Breast epithelium (tissue), 4 donors: ENCODE measurements around the gene SYCN. TPM values are rescaled to one million over a fixed set of nuclear protein-coding genes. Genes with fewer than 3 reads are reported as not detected.

ENCODE experiments used
- DNase-seq, 2 donors: peaks; one replicate each; pipeline ENCODE4 v3.0.0-alpha.2; 2019; ENCODE audit warnings: low spot score in 2 of 2
- H3K27ac ChIP-seq, 2 donors: fragments of 200-600 bp; sonication (generic) in 1 of 2; one replicate each; pipeline ENCODE4 v1.5.1; 2016 to 2019; ENCODE audit warnings: mild to moderate bottlenecking in 1 of 2
- H3K27me3 ChIP-seq, 2 donors: fragments of 200-600 bp; sonication (generic) in 1 of 2; one replicate each; pipeline versions ENCODE4 v1.5.1 to v1.6.0; 2017 to 2019; ENCODE audit warnings: control low read depth in 1 of 2, mild to moderate bottlenecking in 1 of 2
- H3K36me3 ChIP-seq: fragments of 200-600 bp; one replicate; pipeline ENCODE4 v1.5.1; 2019
- H3K4me1 ChIP-seq, 2 donors: fragments of 200-600 bp; sonication (generic); one replicate each; pipeline ENCODE4 v1.5.1; 2016 to 2019; ENCODE audit warnings: control low read depth in 1 of 2
- H3K4me3 ChIP-seq, 3 donors: fragments of 200-600 bp; sonication (generic); 1 replicate in 2 of 3; 2 replicates in 1 of 3; pipeline ENCODE4 v1.5.1; 2016 to 2019; ENCODE audit warnings: mild to moderate bottlenecking in 3 of 3, moderate library complexity in 2 of 3
- H3K9me3 ChIP-seq, 2 donors: fragments of 200-600 bp; sonication (generic) in 1 of 2; one replicate each; pipeline ENCODE4 v1.5.1; 2016 to 2019; ENCODE audit warnings: control low read depth in 1 of 2
- POLR2A ChIP-seq: fragments of 450-650 bp; IDR thresholded peaks from one replicate; pipeline ENCODE4 v1.6.1; 2016; ENCODE audit warnings: antibody characterized with exemption, mild to moderate bottlenecking, moderate library complexity
- POLR2AphosphoS5 ChIP-seq, 3 donors: sonication (generic); formaldehyde crosslinking; IDR thresholded peaks; one replicate each; pipeline ENCODE4 v1.6.1; 2017; ENCODE audit warnings: antibody characterized with exemption in 3 of 3
- intact Hi-C: fragments of 100-400 bp; cut with DNase I; formaldehyde crosslinking; loops from one replicate; pipeline ENCODE4 v1.15.1; 2023; ENCODE audit warnings: low total_unique reads
- total RNA-seq, 3 donors: library from RNA; depleted of rRNA; stranded (reverse); fragments of >200 nt; gene quantifications; one replicate each; pipeline ENCODE4 v1.1.0, GENCODE V29; 2016
- TF ChIP-seq, protein P1 (sequence below), 3 donors: fragments of 450-650 bp; IDR thresholded peaks; one replicate each; pipeline ENCODE4 v1.5.1; 2016 to 2017; ENCODE audit warnings: antibody characterized with exemption in 3 of 3, mild to moderate bottlenecking in 3 of 3, moderate library complexity in 3 of 3

Gene SYCN, protein sequence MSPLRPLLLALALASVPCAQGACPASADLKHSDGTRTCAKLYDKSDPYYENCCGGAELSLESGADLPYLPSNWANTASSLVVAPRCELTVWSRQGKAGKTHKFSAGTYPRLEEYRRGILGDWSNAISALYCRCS
- not detected for total RNA-seq

DNA sequence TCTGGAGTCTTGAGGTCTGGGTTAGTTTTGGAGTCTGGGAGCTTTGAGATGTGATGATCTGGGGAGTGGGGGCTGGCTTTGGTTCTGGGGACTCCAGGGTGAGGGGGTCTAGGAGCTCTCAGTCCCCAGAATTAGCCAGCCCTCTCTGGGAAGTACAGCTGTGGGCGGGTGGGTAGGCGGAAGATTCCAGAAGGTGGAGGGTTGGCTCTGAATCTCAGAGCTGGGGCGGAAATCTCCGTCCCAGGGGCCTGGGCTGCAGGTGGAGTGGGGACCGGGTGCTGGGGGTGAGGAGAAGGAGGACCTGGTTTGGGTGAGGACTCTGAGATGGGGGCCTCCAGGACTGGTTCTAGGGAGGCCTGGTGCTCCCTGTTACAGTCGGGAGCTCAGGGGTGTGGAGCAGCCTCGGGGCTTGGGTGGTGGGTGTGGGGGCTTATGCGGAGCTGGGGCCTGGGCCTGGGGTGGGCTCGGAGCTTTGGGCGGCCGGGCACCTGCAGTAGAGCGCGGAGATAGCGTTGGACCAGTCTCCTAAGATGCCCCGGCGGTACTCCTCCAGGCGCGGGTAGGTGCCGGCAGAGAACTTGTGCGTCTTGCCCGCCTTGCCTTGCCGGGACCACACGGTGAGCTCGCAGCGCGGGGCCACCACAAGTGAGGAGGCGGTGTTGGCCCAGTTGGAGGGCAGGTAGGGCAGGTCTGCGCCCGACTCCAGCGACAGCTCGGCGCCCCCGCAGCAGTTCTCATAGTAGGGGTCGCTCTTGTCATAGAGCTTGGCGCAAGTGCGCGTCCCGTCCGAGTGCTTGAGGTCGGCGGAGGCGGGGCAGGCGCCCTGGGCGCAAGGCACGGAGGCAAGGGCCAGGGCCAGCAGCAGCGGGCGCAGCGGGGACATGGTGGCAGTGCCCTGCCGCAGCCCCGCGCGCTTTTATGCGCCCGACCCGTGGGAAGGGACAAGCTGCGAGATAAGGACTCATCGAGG lies at the start of gene SYCN:
Gene SYCN, minus strand, starts transcription at position 892 of the 970 bp plus-strand sequence. Its CDS starts 9 bp downstream, at position 883.
- no peak for DNase-seq
- intact Hi-C loops: no loop called here
- peaks cover 0 to 50% of the 10 kb centered on the region in 2 donors for H3K27me3 ChIP-seq
- no peak within 1 kb of the TSS for H3K4me3 ChIP-seq
- TF ChIP-seq POLR2A: no peak
- TF ChIP-seq, protein P1, sequence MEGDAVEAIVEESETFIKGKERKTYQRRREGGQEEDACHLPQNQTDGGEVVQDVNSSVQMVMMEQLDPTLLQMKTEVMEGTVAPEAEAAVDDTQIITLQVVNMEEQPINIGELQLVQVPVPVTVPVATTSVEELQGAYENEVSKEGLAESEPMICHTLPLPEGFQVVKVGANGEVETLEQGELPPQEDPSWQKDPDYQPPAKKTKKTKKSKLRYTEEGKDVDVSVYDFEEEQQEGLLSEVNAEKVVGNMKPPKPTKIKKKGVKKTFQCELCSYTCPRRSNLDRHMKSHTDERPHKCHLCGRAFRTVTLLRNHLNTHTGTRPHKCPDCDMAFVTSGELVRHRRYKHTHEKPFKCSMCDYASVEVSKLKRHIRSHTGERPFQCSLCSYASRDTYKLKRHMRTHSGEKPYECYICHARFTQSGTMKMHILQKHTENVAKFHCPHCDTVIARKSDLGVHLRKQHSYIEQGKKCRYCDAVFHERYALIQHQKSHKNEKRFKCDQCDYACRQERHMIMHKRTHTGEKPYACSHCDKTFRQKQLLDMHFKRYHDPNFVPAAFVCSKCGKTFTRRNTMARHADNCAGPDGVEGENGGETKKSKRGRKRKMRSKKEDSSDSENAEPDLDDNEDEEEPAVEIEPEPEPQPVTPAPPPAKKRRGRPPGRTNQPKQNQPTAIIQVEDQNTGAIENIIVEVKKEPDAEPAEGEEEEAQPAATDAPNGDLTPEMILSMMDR (IDR thresholded peaks at IDR 0.05): no peak
- TF ChIP-seq POLR2AphosphoS5 (IDR thresholded peaks at IDR 0.05): no peak
- H3K27ac ChIP-seq: no peak within 1 kb of the TSS
- no peaks in the 10 kb centered on the region for H3K36me3 ChIP-seq
- no peaks in the 10 kb centered on the region for H3K4me1 ChIP-seq
- H3K9me3 ChIP-seq: no peaks in the 10 kb centered on the region

DNA sequence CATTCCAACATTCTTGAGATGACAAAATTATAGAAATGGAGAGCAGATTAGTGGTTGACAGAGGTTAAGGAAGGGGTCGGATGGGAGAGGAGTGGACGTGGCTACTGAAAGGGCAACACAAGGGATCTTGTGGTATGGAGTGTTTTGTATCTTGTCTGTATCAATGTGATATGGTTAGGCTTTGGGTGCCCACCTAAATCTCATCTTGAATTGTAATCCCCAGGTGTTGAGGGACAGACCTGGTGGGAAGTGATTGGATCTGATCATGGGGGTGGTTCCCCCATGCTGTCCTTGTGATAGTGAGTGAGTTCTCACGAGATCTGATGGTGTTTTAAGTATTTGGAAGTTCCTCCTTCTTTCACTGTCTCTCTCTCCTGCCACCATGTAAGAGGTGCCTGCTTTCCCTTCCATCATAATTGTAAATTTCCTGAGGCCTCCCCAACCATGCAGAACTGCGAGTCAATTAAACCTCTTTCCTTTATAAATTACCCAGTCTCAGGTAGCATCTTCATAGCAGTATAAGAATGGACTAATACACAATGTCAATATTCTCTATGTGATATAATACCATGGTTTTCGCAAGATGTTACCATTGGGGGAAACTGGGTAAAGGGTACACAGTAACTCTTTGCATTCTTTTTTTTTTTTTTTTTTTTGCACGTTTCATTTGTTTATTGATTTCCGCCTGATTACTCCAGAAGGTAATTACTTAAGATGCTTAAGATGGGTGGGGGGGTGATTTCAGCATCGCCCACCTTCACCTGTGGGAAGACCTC lies 49.5 kb upstream of the SYCN start:
- peaks cover 1 to 7% of the 10 kb centered on the region in 2 donors for H3K27me3 ChIP-seq
- intact Hi-C loops: no loop called here
- TF ChIP-seq POLR2A: no peak
- TF ChIP-seq, protein P1 (IDR thresholded peaks at IDR 0.05): no peak
- no peak for TF ChIP-seq POLR2AphosphoS5 (IDR thresholded peaks at IDR 0.05)
- DNase-seq: no peak
- no peak overlapping the region for H3K4me3 ChIP-seq
- H3K27ac ChIP-seq: no peak overlapping the region
- H3K4me1 ChIP-seq: no peaks in the 10 kb centered on the region
- no peaks in the 10 kb centered on the region for H3K36me3 ChIP-seq
- no peaks in the 10 kb centered on the region for H3K9me3 ChIP-seq

DNA sequence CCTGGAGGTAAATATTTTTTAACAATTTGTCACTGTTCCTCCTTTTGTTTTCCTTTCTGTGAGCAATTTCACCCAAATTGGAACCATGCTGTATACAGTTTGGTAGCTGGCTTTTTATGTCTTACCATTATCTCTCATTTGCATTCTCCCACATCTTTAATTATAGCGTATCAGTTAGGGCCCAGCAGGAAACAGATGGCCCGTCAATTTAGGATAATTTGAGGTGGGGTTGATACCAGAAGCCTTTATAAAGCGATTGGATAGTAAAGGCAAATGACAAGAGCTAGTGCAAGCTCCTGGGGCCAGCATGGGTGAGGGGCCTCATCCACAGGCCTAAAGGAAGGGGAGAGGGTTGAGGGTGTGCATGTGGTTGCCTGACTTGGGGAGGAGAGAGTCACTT lies 48.4 kb upstream of the SYCN start:
- Histone ChIP-seq H3K36me3 (no peaks in the 10 kb centered on the region), H3K27ac (no peak overlapping the region), H3K9me3 (no peaks in the 10 kb centered on the region), H3K4me1 (no peaks in the 10 kb centered on the region), H3K27me3 (peaks cover 4 to 16% of the 10 kb centered on the region in 2 donors), H3K4me3 (no peak overlapping the region)
- intact Hi-C loops: no loop called here
- TF ChIP-seq, protein P1 (IDR thresholded peaks at IDR 0.05): no peak
- TF ChIP-seq POLR2A: no peak
- no peak for TF ChIP-seq POLR2AphosphoS5 (IDR thresholded peaks at IDR 0.05)
- no peak for DNase-seq

DNA sequence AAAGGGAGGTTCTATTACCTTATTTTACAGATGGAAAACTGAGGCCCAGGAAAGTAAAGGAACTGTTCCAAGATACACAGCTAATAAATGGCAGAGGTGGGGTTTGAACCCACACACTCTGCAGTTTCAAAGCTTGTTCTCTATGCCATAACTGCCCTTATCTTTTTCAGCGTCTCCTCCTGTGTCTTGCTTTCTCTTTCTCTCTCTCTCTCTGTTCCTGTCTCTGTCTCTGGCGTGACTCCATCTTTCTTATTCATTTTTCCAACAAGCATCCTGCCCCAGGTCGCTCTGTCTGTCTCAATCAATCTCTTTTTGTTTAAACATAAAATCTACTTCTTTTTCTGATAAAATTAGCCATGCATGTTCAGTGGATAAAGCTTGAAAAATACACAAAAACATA lies 47.8 kb upstream of the SYCN start:
- H3K36me3 ChIP-seq: no peaks in the 10 kb centered on the region
- no peak for DNase-seq
- no peaks in the 10 kb centered on the region for H3K9me3 ChIP-seq
- intact Hi-C loops: no loop called here
- no peak overlapping the region for H3K4me3 ChIP-seq
- TF ChIP-seq POLR2AphosphoS5 (IDR thresholded peaks at IDR 0.05) (no peak), POLR2A (no peak)
- TF ChIP-seq, protein P1 (IDR thresholded peaks at IDR 0.05): no peak
- H3K27ac ChIP-seq: no peak overlapping the region
- H3K27me3 ChIP-seq: peaks cover 4 to 22% of the 10 kb centered on the region in 2 donors
- H3K4me1 ChIP-seq: no peaks in the 10 kb centered on the region
